K562 (cell line): ENCODE data around the gene FGD6. TPM values are rescaled to one million over a fixed set of nuclear protein-coding genes. Genes with fewer than 3 reads are reported as not detected.
A peak's percentile ranks its signal among the peaks of the same experiment; 100 is the strongest.

Experiments
- GTF2A2 ChIP-seq: IDR thresholded peaks from 2 replicates; pipeline ENCODE4 v1.6.1; 2016; ENCODE audit warnings: mild to moderate bottlenecking, missing genetic modification characterization, missing compliant biosample characterization
- HMGN3 ChIP-seq: IDR thresholded peaks from 2 replicates; pipeline ENCODE4 v1.6.1; 2011; ENCODE audit warnings: borderline replicate concordance, low read depth, mild to moderate bottlenecking, mixed read lengths, low read length; ENCODE audit not compliant: insufficient read length; ENCODE audit errors: extremely low read depth
- HNRNPL ChIP-seq: fragments of 200-400 bp; formaldehyde crosslinking; IDR thresholded peaks from 2 replicates; pipeline ENCODE4 v1.6.1; 2017; ENCODE audit warnings: low read depth, mild to moderate bottlenecking, low read length
- NFE2L1 ChIP-seq: fragments of 450-650 bp; IDR thresholded peaks from 2 replicates; pipeline ENCODE4 v1.6.1; 2016; ENCODE audit warnings: missing genetic modification characterization, low read depth, mild to moderate bottlenecking, missing compliant biosample characterization, moderate library complexity, borderline replicate concordance
- NFIC ChIP-seq: fragments of 450-650 bp; IDR thresholded peaks from 2 replicates; pipeline ENCODE4 v1.6.1; 2017; ENCODE audit warnings: mild to moderate bottlenecking, inconsistent platforms
- RFX7 ChIP-seq: fragments of 250-450 bp; sonication (Bioruptor Pico); IDR thresholded peaks from 2 replicates; pipeline ENCODE4 v1.5.1; 2021; ENCODE audit warnings: mild to moderate bottlenecking
- TAF7 ChIP-seq: fragments of 450-650 bp; IDR thresholded peaks from 2 replicates; pipeline ENCODE4 v1.6.1; 2016; ENCODE audit warnings: missing genetic modification characterization, missing compliant biosample characterization
- TBP ChIP-seq: optimal IDR thresholded peaks from 2 replicates; pipeline ENCODE3; 2011; ENCODE audit warnings: low read depth, low read length, improper control_type of control experiment
- ZKSCAN3 ChIP-seq: fragments of 250-450 bp; sonication (Bioruptor Pico); IDR thresholded peaks from 2 replicates; pipeline ENCODE4 v1.4.0; 2020
- ZNF586 ChIP-seq: fragments of 450-650 bp; formaldehyde crosslinking; conservative IDR thresholded peaks from 2 replicates; pipeline ENCODE4 v1.4.0; 2020; ENCODE audit warnings: mild to moderate bottlenecking, moderate library complexity
- ZNF589 ChIP-seq: fragments of 200-800 bp; sonication (Bioruptor generic); IDR thresholded peaks from 2 replicates; pipeline ENCODE4 v1.6.1; 2016; ENCODE audit warnings: low read depth, missing genetic modification characterization, missing compliant biosample characterization
- polyA plus RNA-seq, 8 experiments: library from polyadenylated mRNA; depleted of rRNA in 4 of 8; stranded (reverse) in 5 of 8; unstranded in 3 of 8; fragments of >200 nt; fragmentation: Nextera tagmentation in 2 of 8; fragmentation: Illumina TruSeq in 1 of 8; extraction: Ambion mirVana in 2 of 8; extraction: Trizol in 1 of 8; gene quantifications; 2 replicates each; pipeline versions ENCODE4 v1.2.1 to v1.2.3, GENCODE V29; 2011 to 2014; ENCODE audit warnings: inconsistent platforms in 1 of 8, missing spikeins in 1 of 8
- total RNA-seq, 7 experiments: library from RNA; depleted of rRNA in 6 of 7; stranded (reverse); fragments of >200 nt in 6 of 7; fragmentation: Illumina TruSeq in 2 of 7; extraction: Trizol in 2 of 7; gene quantifications; 2 replicates each; pipeline versions ENCODE4 v1.2.1 to v1.2.3, GENCODE V29; 2011 to 2021; ENCODE audit warnings: low replicate concordance in 1 of 7
- TF ChIP-seq, protein P1 (sequence below), 2 experiments: fragments of 450-650 bp; formaldehyde crosslinking in 1 of 2; IDR thresholded peaks; 2 replicates each; pipeline versions ENCODE4 v1.4.0 to v1.6.1; 2014 to 2020; ENCODE audit warnings: mild to moderate bottlenecking in 2 of 2, borderline replicate concordance in 1 of 2, low read depth in 1 of 2
- TF ChIP-seq, protein P2 (sequence below): fragments of 450-650 bp; IDR thresholded peaks from 2 replicates; pipeline ENCODE4 v1.7.1; 2018; ENCODE audit warnings: mild to moderate bottlenecking, low read depth; ENCODE audit not compliant: partially characterized antibody
- TF ChIP-seq, protein P3 (sequence below), 2 experiments: IDR thresholded peaks; 2 replicates each; pipeline ENCODE4 v1.6.1; 2011; ENCODE audit warnings: borderline replicate concordance in 1 of 2, control low read depth in 1 of 2, low read depth in 1 of 2, low read length in 1 of 2, mild to moderate bottlenecking in 1 of 2, mixed read lengths in 1 of 2, moderate library complexity in 1 of 2; ENCODE audit not compliant: insufficient read depth in 1 of 2, insufficient read length in 1 of 2, poor library complexity in 1 of 2, severe bottlenecking in 1 of 2; ENCODE audit errors: extremely low read depth in 1 of 2

Gene FGD6
- total and polyA plus RNA-seq, 9 of the 15 experiments (the other 6 are each of a cell fraction or from before 2014, with no cell fraction given), result 1.5 to 11.1 (median 5.8) TPM

DNA sequence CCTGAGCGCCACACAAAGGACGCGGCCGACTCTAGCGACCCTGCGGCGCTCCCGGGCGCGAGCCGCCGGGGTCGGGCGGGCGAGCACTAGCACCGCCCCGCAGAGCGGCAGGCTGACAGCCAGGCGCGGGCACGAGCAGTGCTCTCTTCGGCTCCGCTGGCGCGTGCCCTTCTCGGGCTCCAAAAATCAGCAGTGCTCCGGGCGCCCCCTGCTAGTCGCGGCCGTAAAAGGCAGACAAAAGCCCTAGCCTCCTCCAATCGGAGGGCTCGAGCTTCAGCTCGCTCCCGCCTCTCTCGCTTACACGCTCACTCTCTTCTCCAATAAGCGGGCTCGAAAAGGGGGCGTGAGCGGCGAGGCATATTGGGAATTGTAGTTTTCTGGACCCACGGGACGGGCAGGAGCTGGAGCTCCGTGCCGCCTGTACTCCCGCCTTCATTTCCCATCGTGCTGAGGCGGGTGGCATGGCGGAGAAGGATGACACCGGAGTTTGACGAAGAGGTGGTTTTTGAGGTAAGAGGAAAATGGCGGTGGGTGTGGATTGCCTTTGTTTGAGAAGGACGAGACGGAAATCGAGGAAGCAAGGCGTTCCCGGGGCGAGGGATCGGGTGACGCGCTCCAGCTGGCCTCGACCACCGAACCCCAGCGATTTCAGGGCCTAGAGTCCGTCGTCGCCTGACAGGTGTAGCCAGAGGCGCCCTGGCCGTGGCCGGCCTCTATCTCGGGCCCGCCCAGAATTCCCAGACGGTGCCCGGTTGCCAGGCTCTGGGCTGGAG, at the start of gene FGD6, which contains the start of gene VEZT (continued):
- TF ChIP-seq, protein P1, sequence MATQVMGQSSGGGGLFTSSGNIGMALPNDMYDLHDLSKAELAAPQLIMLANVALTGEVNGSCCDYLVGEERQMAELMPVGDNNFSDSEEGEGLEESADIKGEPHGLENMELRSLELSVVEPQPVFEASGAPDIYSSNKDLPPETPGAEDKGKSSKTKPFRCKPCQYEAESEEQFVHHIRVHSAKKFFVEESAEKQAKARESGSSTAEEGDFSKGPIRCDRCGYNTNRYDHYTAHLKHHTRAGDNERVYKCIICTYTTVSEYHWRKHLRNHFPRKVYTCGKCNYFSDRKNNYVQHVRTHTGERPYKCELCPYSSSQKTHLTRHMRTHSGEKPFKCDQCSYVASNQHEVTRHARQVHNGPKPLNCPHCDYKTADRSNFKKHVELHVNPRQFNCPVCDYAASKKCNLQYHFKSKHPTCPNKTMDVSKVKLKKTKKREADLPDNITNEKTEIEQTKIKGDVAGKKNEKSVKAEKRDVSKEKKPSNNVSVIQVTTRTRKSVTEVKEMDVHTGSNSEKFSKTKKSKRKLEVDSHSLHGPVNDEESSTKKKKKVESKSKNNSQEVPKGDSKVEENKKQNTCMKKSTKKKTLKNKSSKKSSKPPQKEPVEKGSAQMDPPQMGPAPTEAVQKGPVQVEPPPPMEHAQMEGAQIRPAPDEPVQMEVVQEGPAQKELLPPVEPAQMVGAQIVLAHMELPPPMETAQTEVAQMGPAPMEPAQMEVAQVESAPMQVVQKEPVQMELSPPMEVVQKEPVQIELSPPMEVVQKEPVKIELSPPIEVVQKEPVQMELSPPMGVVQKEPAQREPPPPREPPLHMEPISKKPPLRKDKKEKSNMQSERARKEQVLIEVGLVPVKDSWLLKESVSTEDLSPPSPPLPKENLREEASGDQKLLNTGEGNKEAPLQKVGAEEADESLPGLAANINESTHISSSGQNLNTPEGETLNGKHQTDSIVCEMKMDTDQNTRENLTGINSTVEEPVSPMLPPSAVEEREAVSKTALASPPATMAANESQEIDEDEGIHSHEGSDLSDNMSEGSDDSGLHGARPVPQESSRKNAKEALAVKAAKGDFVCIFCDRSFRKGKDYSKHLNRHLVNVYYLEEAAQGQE (IDR thresholded peaks at IDR 0.05; ENCODE audit: borderline replicate concordance), result peak; percentile 92
- TF ChIP-seq, protein P1 (CRISPR knock-in tag; IDR thresholded peaks at IDR 0.05; ENCODE audit: low read depth), result no peak
- TF ChIP-seq TBP (peak; percentile 78), HNRNPL (peak; percentile 70; the same call in 1 of the 2 replicates), NFIC (peak; percentile 34), HMGN3 (peak; percentile 86), GTF2A2 (no peak), ZNF586 (CRISPR knock-in tag) (no peak), NFE2L1 (no peak), ZNF589 (CRISPR knock-in tag) (peak; percentile 87; the same call in 1 of the 2 replicates), ZKSCAN3 (CRISPR knock-in tag) (no peak), RFX7 (CRISPR knock-in tag) (no peak), TAF7 (peak; percentile 74)
- TF ChIP-seq, protein P2, sequence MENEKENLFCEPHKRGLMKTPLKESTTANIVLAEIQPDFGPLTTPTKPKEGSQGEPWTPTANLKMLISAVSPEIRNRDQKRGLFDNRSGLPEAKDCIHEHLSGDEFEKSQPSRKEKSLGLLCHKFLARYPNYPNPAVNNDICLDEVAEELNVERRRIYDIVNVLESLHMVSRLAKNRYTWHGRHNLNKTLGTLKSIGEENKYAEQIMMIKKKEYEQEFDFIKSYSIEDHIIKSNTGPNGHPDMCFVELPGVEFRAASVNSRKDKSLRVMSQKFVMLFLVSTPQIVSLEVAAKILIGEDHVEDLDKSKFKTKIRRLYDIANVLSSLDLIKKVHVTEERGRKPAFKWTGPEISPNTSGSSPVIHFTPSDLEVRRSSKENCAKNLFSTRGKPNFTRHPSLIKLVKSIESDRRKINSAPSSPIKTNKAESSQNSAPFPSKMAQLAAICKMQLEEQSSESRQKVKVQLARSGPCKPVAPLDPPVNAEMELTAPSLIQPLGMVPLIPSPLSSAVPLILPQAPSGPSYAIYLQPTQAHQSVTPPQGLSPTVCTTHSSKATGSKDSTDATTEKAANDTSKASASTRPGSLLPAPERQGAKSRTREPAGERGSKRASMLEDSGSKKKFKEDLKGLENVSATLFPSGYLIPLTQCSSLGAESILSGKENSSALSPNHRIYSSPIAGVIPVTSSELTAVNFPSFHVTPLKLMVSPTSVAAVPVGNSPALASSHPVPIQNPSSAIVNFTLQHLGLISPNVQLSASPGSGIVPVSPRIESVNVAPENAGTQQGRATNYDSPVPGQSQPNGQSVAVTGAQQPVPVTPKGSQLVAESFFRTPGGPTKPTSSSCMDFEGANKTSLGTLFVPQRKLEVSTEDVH, result peak; percentile 76
- TF ChIP-seq, protein P3, sequence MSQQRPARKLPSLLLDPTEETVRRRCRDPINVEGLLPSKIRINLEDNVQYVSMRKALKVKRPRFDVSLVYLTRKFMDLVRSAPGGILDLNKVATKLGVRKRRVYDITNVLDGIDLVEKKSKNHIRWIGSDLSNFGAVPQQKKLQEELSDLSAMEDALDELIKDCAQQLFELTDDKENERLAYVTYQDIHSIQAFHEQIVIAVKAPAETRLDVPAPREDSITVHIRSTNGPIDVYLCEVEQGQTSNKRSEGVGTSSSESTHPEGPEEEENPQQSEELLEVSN (IDR thresholded peaks at IDR 0.05; ENCODE audit: borderline replicate concordance in 1 of 2, extremely low read depth in 1 of 2, insufficient read depth in 1 of 2, insufficient read length in 1 of 2, low read depth in 1 of 2, low read length in 1 of 2, poor library complexity in 1 of 2, severe bottlenecking in 1 of 2), result peak; percentile 85 to 86
